ENCODE results near the gene KANK4.

DNA sequence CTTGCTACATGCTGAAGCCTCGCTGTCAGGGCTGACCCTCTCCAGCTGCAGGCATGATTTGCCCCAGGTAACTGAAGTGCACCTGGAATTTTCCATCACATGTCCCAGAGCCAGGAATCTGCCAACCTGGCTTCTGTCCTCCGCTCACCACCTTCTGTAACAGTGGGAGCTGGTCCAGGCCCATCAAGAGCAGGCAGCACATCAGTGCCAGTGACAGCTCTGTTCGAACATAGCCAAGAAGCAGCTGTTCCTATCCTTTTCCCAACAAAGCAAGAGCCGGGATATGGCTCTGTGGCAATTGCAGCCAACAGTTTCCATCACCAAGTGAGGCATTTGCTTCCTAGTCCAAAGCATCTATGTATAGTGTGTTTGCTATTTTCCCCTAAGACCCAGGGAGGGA, 42.2 kb upstream of the KANK4 start:
- no peak for TF ChIP-seq POLR2A (IDR thresholded peaks at IDR 0.05; ENCODE audit: low read depth, low read length)
- TF ChIP-seq POLR2AphosphoS5 (IDR thresholded peaks at IDR 0.05; ENCODE audit: low read depth, low read length): no peak

Data from GM12891 (cell line).